ENCODE results near the gene BAZ1A. TPM values are rescaled to one million over a fixed set of nuclear protein-coding genes. Genes with fewer than 3 reads are reported as not detected.
A peak's percentile ranks its signal among the peaks of the same experiment; 100 is the strongest.

BAZ1A gene
- total RNA-seq, 1 experiment from 2014 or later, result 28.2 TPM

DNA sequence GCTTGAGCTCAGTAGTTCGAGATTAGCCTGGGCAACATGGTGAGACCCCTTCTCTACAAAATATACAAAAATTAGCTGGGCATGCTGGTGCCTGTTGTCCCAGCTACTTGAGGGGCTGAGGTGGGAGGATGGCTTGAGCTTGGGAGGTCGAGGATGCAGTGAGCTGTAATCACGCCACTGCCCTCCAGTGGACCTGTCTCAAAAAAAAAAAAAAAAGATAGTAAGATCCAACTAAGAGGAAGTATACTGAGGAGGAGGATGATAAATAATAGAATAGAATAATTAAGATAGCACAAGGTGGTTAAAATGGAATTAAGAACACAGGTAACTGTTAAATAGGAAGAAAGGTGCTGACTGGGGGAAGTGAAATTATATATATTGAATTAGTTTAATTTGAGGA, 37.0 kb upstream of the BAZ1A start:
- ChIA-PET CTCF (interaction anchor here (0.6 to 1.4 kb wide), 12 partner anchors 35 to 417 kb away, joined by 3 to 5 read pairs (median 3); partner anchors contain the start of gene BAZ1A), POLR2A (no interaction called here)
- ATAC-seq (peak; percentile 47), DNase-seq (ENCODE audit: low spot score) (no peak)
- no peak overlapping the region for H3K27ac Mint-ChIP-seq
- 0 out of 2 replicates have a peak, but pooled peaks have one; percentile 31 for TF ChIP-seq ZNF121 (CRISPR knock-in tag; IDR thresholded peaks at IDR 0.05)
- TF ChIP-seq HMGA2 (CRISPR knock-in tag; IDR thresholded peaks at IDR 0.05), result no peak
- H3K4me1 Mint-ChIP-seq, result peaks cover 2% of the 10 kb centered on the region; the same call in 1 of the 2 replicates
- H3K4me3 Mint-ChIP-seq, result no peak overlapping the region
- H3K36me3 Mint-ChIP-seq, result no peaks in the 10 kb centered on the region
- no peaks in the 10 kb centered on the region for H3K9me3 Mint-ChIP-seq
- no peaks in the 10 kb centered on the region for H3K27me3 Mint-ChIP-seq (ENCODE audit: low read depth)

DNA sequence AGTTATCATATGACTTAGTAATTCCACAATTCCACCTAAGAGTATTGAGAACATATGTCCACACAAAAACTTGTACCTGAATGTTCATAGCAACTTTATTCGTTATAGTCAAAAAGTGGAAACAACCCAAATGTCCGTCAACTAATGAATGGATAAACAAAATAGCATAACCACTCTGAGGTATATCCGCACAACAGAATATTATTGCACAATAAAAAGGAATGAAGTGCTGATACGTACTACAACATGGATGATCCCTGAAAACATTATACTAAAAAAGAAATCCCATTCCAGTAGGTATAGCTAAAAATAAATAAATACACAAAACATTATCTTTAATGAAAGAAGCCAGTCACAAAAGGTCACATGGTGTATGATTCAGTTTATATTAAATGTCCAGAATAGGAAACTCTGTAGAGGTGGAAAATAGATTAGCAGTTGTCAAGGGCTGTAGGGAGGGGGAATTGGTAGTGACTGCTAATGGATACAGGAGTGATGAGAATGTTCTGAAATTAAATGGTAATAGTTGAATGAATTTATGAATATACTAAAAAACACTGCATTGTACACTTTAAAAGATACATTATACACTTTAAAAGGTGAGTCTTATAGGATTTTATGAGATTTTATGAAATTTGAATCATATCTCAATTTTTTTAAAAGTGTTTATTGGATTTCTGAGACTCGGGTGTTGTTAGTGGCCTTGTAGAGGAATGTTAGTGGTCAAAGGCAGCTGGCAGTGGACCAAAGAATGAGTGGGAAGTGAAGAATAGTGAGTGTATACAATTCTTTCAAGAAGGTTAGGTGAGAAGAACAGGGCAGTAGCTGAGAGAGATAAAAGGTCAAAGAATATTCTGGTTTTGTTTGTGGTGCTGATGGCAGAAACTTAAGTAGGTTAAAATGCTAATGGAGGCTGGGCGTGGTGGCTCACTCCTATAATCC, 36.3 kb upstream of the BAZ1A start:
- no peak for DNase-seq (ENCODE audit: low spot score)
- Mint-ChIP-seq H3K27me3 (ENCODE audit: low read depth) (no peaks in the 10 kb centered on the region), H3K4me3 (no peak overlapping the region), H3K4me1 (peaks cover 2% of the 10 kb centered on the region; the same call in 1 of the 2 replicates), H3K36me3 (no peaks in the 10 kb centered on the region), H3K9me3 (no peaks in the 10 kb centered on the region), H3K27ac (peak overlapping the region; percentile 32; the same call in 1 of the 2 replicates)
- TF ChIP-seq, protein P1, sequence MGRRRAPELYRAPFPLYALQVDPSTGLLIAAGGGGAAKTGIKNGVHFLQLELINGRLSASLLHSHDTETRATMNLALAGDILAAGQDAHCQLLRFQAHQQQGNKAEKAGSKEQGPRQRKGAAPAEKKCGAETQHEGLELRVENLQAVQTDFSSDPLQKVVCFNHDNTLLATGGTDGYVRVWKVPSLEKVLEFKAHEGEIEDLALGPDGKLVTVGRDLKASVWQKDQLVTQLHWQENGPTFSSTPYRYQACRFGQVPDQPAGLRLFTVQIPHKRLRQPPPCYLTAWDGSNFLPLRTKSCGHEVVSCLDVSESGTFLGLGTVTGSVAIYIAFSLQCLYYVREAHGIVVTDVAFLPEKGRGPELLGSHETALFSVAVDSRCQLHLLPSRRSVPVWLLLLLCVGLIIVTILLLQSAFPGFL (CRISPR knock-in tag; IDR thresholded peaks at IDR 0.05; ENCODE audit: borderline replicate concordance), result no peak
- TF ChIP-seq, protein P2, sequence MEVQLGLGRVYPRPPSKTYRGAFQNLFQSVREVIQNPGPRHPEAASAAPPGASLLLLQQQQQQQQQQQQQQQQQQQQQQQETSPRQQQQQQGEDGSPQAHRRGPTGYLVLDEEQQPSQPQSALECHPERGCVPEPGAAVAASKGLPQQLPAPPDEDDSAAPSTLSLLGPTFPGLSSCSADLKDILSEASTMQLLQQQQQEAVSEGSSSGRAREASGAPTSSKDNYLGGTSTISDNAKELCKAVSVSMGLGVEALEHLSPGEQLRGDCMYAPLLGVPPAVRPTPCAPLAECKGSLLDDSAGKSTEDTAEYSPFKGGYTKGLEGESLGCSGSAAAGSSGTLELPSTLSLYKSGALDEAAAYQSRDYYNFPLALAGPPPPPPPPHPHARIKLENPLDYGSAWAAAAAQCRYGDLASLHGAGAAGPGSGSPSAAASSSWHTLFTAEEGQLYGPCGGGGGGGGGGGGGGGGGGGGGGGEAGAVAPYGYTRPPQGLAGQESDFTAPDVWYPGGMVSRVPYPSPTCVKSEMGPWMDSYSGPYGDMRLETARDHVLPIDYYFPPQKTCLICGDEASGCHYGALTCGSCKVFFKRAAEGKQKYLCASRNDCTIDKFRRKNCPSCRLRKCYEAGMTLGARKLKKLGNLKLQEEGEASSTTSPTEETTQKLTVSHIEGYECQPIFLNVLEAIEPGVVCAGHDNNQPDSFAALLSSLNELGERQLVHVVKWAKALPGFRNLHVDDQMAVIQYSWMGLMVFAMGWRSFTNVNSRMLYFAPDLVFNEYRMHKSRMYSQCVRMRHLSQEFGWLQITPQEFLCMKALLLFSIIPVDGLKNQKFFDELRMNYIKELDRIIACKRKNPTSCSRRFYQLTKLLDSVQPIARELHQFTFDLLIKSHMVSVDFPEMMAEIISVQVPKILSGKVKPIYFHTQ (CRISPR knock-in tag; IDR thresholded peaks at IDR 0.05), result no peak
- TF ChIP-seq ZNF219 (CRISPR knock-in tag; IDR thresholded peaks at IDR 0.05; ENCODE audit: borderline replicate concordance), result no peak
- TF ChIP-seq, protein P3, sequence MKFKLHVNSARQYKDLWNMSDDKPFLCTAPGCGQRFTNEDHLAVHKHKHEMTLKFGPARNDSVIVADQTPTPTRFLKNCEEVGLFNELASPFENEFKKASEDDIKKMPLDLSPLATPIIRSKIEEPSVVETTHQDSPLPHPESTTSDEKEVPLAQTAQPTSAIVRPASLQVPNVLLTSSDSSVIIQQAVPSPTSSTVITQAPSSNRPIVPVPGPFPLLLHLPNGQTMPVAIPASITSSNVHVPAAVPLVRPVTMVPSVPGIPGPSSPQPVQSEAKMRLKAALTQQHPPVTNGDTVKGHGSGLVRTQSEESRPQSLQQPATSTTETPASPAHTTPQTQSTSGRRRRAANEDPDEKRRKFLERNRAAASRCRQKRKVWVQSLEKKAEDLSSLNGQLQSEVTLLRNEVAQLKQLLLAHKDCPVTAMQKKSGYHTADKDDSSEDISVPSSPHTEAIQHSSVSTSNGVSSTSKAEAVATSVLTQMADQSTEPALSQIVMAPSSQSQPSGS (CRISPR knock-in tag; IDR thresholded peaks at IDR 0.05; ENCODE audit: borderline replicate concordance, low read depth), result no peak
- TF ChIP-seq JAZF1 (CRISPR knock-in tag; IDR thresholded peaks at IDR 0.05), result no peak
- no peak for TF ChIP-seq GABPB1 (CRISPR knock-in tag; IDR thresholded peaks at IDR 0.05)
- no peak for TF ChIP-seq FOXK1 (CRISPR knock-in tag; IDR thresholded peaks at IDR 0.05)
- no peak for TF ChIP-seq GTF2I (CRISPR knock-in tag; conservative IDR thresholded peaks at IDR 0.05)
- TF ChIP-seq, protein P4, sequence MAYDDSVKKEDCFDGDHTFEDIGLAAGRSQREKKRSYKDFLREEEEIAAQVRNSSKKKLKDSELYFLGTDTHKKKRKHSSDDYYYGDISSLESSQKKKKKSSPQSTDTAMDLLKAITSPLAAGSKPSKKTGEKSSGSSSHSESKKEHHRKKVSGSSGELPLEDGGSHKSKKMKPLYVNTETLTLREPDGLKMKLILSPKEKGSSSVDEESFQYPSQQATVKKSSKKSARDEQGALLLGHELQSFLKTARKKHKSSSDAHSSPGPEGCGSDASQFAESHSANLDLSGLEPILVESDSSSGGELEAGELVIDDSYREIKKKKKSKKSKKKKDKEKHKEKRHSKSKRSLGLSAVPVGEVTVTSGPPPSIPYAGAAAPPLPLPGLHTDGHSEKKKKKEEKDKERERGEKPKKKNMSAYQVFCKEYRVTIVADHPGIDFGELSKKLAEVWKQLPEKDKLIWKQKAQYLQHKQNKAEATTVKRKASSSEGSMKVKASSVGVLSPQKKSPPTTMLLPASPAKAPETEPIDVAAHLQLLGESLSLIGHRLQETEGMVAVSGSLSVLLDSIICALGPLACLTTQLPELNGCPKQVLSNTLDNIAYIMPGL (CRISPR knock-in tag; IDR thresholded peaks at IDR 0.05), result no peak
- no peak for TF ChIP-seq ELF4 (CRISPR knock-in tag; IDR thresholded peaks at IDR 0.05; ENCODE audit: low read depth)
- TF ChIP-seq, protein P5, sequence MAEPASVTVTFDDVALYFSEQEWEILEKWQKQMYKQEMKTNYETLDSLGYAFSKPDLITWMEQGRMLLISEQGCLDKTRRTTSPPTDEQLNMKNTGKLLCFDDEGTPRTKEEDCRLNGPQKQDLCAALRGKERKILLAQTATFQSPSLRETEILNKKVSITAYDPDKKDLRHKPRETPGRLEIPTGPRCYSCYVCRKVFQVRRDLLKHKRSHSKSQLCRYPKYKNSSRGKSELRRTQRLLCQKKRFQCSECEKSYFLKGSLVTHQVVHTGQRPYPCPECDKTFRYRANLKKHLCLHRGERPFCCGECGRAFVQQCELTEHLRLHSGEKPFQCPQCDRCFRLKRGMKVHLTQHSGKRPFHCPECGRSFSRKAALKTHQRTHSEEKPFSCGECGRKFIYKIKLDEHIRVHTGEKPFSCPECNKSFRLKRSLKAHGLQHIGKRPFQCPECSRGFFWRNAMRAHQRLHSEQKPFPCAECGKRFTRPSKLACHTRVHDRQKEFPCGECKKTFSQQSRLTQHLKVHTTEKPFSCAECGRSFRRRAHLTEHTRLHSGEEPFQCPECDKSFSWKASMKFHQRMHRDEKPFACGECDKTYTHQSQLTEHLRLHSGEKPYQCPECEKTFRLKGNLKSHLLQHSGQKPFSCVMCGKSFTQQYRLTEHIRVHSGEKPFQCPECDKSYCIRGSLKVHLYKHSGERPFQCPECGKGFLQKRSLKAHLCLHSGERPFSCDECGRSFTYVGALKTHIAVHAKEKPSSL (CRISPR knock-in tag; conservative IDR thresholded peaks at IDR 0.05), result no peak
- TF ChIP-seq, protein P6, sequence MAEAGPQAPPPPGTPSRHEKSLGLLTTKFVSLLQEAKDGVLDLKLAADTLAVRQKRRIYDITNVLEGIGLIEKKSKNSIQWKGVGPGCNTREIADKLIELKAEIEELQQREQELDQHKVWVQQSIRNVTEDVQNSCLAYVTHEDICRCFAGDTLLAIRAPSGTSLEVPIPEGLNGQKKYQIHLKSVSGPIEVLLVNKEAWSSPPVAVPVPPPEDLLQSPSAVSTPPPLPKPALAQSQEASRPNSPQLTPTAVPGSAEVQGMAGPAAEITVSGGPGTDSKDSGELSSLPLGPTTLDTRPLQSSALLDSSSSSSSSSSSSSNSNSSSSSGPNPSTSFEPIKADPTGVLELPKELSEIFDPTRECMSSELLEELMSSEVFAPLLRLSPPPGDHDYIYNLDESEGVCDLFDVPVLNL (CRISPR knock-in tag; IDR thresholded peaks at IDR 0.05; ENCODE audit: borderline replicate concordance, low read depth), result no peak
- ATAC-seq, result no peak
- ChIA-PET POLR2A (no interaction called here), CTCF (interaction anchor here (0.6 to 1.4 kb wide), 13 partner anchors 34 to 425 kb away, joined by 3 to 5 read pairs (median 3); partner anchors contain the start of gene BAZ1A)

Data from WTC11 (cell line).